Lower lobe of right lung (tissue), 2 donors: ENCODE data around the gene SLC6A6. TPM values are rescaled to one million over a fixed set of nuclear protein-coding genes. Genes with fewer than 3 reads are reported as not detected.
A peak's percentile ranks its signal among the peaks of the same experiment; 100 is the strongest.

Source experiments
- ATAC-seq, 2 donors: fragments of 200-7000 bp; cut with Tn5 transposase; one replicate each; pipeline ENCODE4 v1.9.1; 2020 to 2022; ENCODE audit warnings: mild to moderate bottlenecking in 2 of 2, moderate library complexity in 2 of 2
- DNase-seq: peaks from one replicate; pipeline ENCODE4 v3.0.0-alpha.2; 2020
- H3K27ac ChIP-seq: fragments of 200-600 bp; one replicate; pipeline ENCODE4 v1.8.0; 2022
- H3K27me3 ChIP-seq: fragments of 200-600 bp; one replicate; pipeline ENCODE4 v1.8.0; 2022; ENCODE audit warnings: low read depth
- H3K36me3 ChIP-seq: fragments of 200-600 bp; one replicate; pipeline ENCODE4 v1.8.0; 2022; ENCODE audit warnings: mild to moderate bottlenecking
- H3K4me1 ChIP-seq: fragments of 200-600 bp; one replicate; pipeline ENCODE4 v1.8.0; 2022
- H3K4me3 ChIP-seq: fragments of 200-600 bp; one replicate; pipeline ENCODE4 v1.8.0; 2022; ENCODE audit warnings: mild to moderate bottlenecking
- H3K9me3 ChIP-seq: fragments of 200-600 bp; one replicate; pipeline ENCODE4 v1.8.0; 2022
- intact Hi-C: fragments of 100-400 bp; cut with DNase I; formaldehyde crosslinking; loops from one replicate; pipeline ENCODE4 v1.11.0; 2022
- total RNA-seq: library from RNA; stranded (reverse); fragmentation: NEBNext Ultra II Directional; extraction: Animal tissue kit (Norgen Biotek cat#: 25700); gene quantifications from one replicate; pipeline ENCODE4 v1.2.1, GENCODE V29; 2021
- TF ChIP-seq, protein P1 (sequence below): fragments of 200-600 bp; IDR thresholded peaks from one replicate; pipeline ENCODE4 v1.8.0; 2022; ENCODE audit warnings: antibody characterized with exemption, mild to moderate bottlenecking
- donor health status: DM: no; HTN: yes; CAD: no; lungs with severe emphysema.

SLC6A6 gene
- total RNA-seq, 1 donor from 2014 or later: 84.0 TPM

DNA sequence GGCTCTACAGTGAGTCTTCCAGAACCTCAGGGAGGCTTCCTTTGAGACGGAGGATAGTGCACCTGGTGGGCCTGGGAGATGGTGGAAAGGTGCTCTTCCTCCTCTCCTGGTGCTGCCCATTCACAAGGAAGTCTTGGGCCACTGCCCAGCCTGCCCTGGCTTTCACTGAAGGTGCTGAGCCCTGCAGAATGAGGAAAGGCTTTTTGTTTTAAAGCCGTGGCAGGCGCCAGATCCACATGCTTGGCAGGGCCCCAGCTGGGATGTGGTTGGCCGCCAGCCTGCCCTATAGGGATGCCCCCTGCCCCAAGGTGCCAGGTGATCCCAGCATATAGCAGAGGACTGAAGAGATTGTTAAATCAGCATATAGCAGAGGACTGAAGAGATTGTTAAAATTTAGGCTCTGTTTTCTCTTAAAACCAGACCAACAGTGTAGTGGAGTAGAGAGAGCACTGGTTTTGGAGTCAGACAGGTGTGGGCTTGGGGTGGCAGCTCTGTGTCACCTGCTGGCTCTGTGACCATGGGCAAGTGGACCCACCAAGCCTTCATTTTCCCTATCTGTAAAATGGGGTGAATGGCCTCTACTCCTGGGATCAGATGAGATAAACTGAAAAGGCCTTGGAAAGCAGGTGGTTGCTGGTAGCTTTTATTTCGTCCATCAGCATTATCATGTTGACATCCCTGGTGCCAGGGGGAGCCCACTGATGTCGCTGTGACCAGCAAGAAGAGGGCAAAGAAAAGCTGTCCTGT lies 53.3 kb downstream of the SLC6A6 start:
- Histone ChIP-seq H3K27ac (no peak overlapping the region), H3K27me3 (no peaks in the 10 kb centered on the region), H3K9me3 (no peaks in the 10 kb centered on the region), H3K4me1 (peaks cover 56% of the 10 kb centered on the region), H3K4me3 (no peak overlapping the region), H3K36me3 (peaks cover 64% of the 10 kb centered on the region)
- no peak for ATAC-seq
- intact Hi-C loops: no loop called here
- peak; percentile 61 for DNase-seq
- TF ChIP-seq, protein P1, sequence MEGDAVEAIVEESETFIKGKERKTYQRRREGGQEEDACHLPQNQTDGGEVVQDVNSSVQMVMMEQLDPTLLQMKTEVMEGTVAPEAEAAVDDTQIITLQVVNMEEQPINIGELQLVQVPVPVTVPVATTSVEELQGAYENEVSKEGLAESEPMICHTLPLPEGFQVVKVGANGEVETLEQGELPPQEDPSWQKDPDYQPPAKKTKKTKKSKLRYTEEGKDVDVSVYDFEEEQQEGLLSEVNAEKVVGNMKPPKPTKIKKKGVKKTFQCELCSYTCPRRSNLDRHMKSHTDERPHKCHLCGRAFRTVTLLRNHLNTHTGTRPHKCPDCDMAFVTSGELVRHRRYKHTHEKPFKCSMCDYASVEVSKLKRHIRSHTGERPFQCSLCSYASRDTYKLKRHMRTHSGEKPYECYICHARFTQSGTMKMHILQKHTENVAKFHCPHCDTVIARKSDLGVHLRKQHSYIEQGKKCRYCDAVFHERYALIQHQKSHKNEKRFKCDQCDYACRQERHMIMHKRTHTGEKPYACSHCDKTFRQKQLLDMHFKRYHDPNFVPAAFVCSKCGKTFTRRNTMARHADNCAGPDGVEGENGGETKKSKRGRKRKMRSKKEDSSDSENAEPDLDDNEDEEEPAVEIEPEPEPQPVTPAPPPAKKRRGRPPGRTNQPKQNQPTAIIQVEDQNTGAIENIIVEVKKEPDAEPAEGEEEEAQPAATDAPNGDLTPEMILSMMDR: no peak

DNA sequence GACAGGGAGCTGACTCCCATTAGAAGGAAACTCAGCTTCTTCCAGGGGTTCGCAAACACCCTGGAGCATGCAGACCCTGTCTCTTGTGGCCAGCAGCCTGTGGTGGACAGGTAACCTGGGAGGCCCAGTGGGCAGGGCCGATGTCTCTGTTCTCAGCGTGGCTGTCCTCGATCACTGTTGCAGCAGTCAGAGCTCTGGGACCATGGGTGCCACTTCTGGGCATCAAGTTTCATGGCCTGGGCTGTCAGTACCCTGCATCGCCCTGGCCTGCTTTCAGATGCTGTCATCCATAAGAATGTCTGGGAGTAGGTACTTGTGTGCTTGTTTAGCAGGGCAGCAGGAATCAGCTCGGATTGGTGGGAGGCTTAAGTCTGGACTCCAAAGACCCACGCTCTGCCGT lies 54.4 kb downstream of the SLC6A6 start:
- Histone ChIP-seq H3K36me3 (peaks cover 66% of the 10 kb centered on the region), H3K27me3 (no peaks in the 10 kb centered on the region), H3K4me1 (peaks cover 60% of the 10 kb centered on the region), H3K9me3 (no peaks in the 10 kb centered on the region), H3K4me3 (no peak overlapping the region), H3K27ac (no peak overlapping the region)
- no peak for ATAC-seq
- intact Hi-C loops: no loop called here
- DNase-seq: no peak
- TF ChIP-seq, protein P1: no peak

DNA sequence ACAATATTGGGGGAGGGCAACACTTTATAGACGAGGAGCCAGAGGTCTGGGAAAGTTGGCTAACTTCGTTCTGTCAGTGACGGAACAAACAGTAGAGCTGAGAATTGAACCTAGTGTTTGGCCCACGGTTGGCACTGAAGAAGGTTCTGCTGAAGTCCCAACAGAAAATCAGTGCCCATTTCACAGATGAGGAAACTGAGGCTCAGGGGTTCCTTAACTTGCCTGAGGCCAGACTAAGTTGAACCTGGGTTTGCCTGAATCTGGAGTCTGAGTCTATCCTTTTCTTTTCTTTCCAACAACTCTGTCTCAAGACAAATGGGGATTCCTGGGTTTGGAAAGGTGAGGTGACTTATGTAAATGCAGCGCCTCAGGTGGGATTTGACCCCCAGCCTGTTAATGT lies 55.1 kb downstream of the SLC6A6 start:
- Histone ChIP-seq H3K36me3 (peaks cover 66% of the 10 kb centered on the region), H3K4me1 (peaks cover 58% of the 10 kb centered on the region), H3K9me3 (no peaks in the 10 kb centered on the region), H3K27ac (peak overlapping the region; percentile 15), H3K27me3 (no peaks in the 10 kb centered on the region), H3K4me3 (no peak overlapping the region)
- ATAC-seq (no peak), DNase-seq (no peak)
- TF ChIP-seq, protein P1: no peak
- intact Hi-C loops: no loop called here

DNA sequence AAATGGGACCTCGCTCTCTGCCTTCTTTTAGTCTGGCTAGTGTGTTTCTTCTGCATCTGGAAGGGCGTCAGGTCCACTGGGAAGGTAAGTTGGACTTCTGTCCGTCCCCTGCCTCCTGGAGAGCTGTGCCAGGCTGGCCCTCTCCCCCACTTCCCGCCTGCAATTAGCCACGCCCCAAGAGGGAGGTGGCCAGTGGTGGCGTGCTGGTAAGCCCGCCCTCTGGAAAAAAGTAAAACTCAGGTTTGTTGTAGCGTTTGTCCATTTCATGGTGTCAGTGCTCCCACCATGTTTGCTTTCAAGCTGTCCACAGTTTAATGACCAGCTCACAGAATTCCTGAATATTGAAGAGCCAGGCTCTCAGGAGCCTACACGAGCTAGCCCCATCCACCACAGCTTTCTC lies 55.6 kb downstream of the SLC6A6 start:
- peak overlapping the region; percentile 15 for H3K27ac ChIP-seq
- intact Hi-C loops: no loop called here
- DNase-seq: no peak
- H3K27me3 ChIP-seq: no peaks in the 10 kb centered on the region
- peaks cover 66% of the 10 kb centered on the region for H3K36me3 ChIP-seq
- peaks cover 53% of the 10 kb centered on the region for H3K4me1 ChIP-seq
- no peaks in the 10 kb centered on the region for H3K9me3 ChIP-seq
- peak in 1 of 2 donors; percentile 66 for ATAC-seq
- TF ChIP-seq, protein P1: no peak
- no peak overlapping the region for H3K4me3 ChIP-seq

DNA sequence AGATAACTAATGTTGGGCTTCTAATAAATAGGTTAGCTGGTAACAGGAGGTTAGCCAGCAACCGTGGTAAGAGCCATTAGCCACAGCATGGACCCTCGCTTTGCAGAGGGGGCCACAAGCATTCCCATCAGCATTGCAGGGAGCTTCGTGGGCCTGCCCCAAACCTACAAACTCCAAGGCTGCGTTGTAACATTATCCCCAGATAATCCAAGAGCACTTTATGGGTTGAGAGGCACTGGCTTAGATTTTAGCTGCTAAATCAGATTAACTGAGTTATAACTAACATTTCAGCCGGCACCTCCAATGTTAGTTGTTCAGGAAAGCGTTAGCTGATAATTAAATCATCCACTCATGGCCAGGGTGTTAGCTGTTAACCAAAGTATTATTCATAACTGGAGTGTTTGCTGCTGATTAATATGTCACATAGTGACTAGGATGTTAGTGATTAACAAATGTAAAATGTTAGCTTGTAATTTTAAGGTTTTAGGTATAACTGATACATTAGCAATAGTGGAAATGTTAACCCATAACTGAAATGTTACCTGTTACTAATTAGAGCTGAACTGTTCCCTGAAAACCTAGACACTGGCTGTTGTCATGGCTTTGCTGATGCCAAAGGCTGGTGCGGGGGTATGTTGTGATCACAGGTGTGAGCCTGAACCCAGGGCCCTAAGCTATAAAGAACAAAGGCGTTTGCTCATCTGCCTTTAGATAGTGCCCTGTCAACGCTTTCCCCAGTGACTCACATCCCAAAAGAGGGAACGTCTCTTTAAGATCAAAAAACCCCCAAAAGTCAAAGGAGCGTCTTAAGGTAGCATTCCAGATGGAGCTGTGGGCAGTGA lies 56.2 kb downstream of the SLC6A6 start:
- DNase-seq (no peak), ATAC-seq (peak in 1 of 2 donors; percentile 67)
- TF ChIP-seq, protein P1: no peak
- Histone ChIP-seq H3K27ac (no peak overlapping the region), H3K4me3 (no peak overlapping the region), H3K9me3 (no peaks in the 10 kb centered on the region), H3K27me3 (no peaks in the 10 kb centered on the region), H3K4me1 (peaks cover 46% of the 10 kb centered on the region), H3K36me3 (peaks cover 70% of the 10 kb centered on the region)
- intact Hi-C loops: no loop called here
